Panc1 (cell line): ENCODE measurements around the gene PKNOX2. TPM values are rescaled to one million over a fixed set of nuclear protein-coding genes. Genes with fewer than 3 reads are reported as not detected.

Source experiments
- ATAC-seq: fragments of 200-7000 bp; cut with Tn5 transposase; 2 replicates; pipeline ENCODE4 v1.9.1; 2020; ENCODE audit warnings: mild to moderate bottlenecking, moderate library complexity
- BruUV-seq: library from RNA; stranded (reverse); fragments of 400-500 nt; replicated peaks from 2 replicates; lab custom pipeline; 2021; lab: Mats Ljungman, UMichigan
- CTCF ChIA-PET: fragments of 300-600 bp; sonication (Branson Sonifier 250); formaldehyde crosslinking; loops from one replicate; lab custom pipeline; 2022; ENCODE audit warnings: antibody characterized with exemption; lab: Charles Lee
- POLR2A ChIA-PET: fragments of 300-600 bp; sonication (Branson Sonifier 250); formaldehyde crosslinking; loops from one replicate; lab custom pipeline; 2022; ENCODE audit warnings: antibody characterized with exemption; lab: Charles Lee
- DNase-seq: peaks from one replicate; pipeline ENCODE4 v3.0.0-alpha.2; 2010; ENCODE audit warnings: low read depth, low spot score
- H3K27ac ChIP-seq: 2 replicates; pipeline ENCODE4 v1.5.1; 2011; ENCODE audit warnings: mild to moderate bottlenecking, low read length, inconsistent platforms
- H3K27me3 ChIP-seq: fragments of 200-500 bp; sonication (Bioruptor generic); 2 replicates; pipeline ENCODE4 v1.6.0; 2014; ENCODE audit warnings: low read length, inconsistent platforms; ENCODE audit not compliant: control insufficient read depth, insufficient read depth
- H3K36me3 ChIP-seq: fragments of 200-500 bp; sonication (Bioruptor generic); 2 replicates; pipeline ENCODE4 v1.5.1; 2014; ENCODE audit warnings: inconsistent platforms, mild to moderate bottlenecking, low read length, moderate library complexity; ENCODE audit not compliant: control insufficient read depth, insufficient read depth
- H3K4me1 ChIP-seq: 2 replicates; pipeline ENCODE4 v1.5.1; 2011; ENCODE audit warnings: inconsistent platforms, mild to moderate bottlenecking, low read length, moderate library complexity; ENCODE audit not compliant: control insufficient read depth, insufficient read depth
- H3K4me3 ChIP-seq, 2 experiments: 2 replicates each; pipeline ENCODE4 v1.5.1; 2011 to 2012; ENCODE audit warnings: low read depth in 2 of 2, low read length in 2 of 2, mild to moderate bottlenecking in 2 of 2, inconsistent platforms in 1 of 2, moderate library complexity in 1 of 2
- H3K9me3 ChIP-seq: fragments of 200-500 bp; sonication (Bioruptor generic); 2 replicates; pipeline ENCODE4 v1.5.1; 2014; ENCODE audit warnings: low read depth, mild to moderate bottlenecking, inconsistent platforms, low read length, moderate library complexity; ENCODE audit not compliant: control insufficient read depth, insufficient read depth
- CTCF ChIP-seq: fragments of 450-650 bp; IDR thresholded peaks from 2 replicates; pipeline ENCODE4 v1.5.1; 2017; ENCODE audit warnings: mild to moderate bottlenecking
- POLR2AphosphoS5 ChIP-seq: IDR thresholded peaks from 2 replicates; pipeline ENCODE4 v1.6.1; 2012; ENCODE audit warnings: mild to moderate bottlenecking, low read depth, low read length, moderate library complexity
- REST ChIP-seq, 2 experiments: IDR thresholded peaks; 2 replicates each; pipeline ENCODE4 v1.6.1; 2011 to 2012; ENCODE audit warnings: low read depth in 2 of 2, control low read depth in 1 of 2, low read length in 1 of 2, mild to moderate bottlenecking in 1 of 2, moderate library complexity in 1 of 2; ENCODE audit not compliant: insufficient read depth in 1 of 2
- SIN3A ChIP-seq: IDR thresholded peaks from 2 replicates; pipeline ENCODE4 v1.6.1; 2012; ENCODE audit warnings: low read depth, mild to moderate bottlenecking, low read length, moderate library complexity, borderline replicate concordance; ENCODE audit not compliant: insufficient read depth
- TCF7L2 ChIP-seq: IDR thresholded peaks from 2 replicates; pipeline ENCODE4 v1.6.1; 2011; ENCODE audit warnings: mild to moderate bottlenecking, low read depth, low read length, inconsistent platforms
- in situ Hi-C: cut with HindIII; loops from 2 replicates; pipeline ENCODE4 v1.10.0; 2016; ENCODE audit warnings: low sequenced_read_pairs, low pct_unique_long_range_greater_than_20kb
- intact Hi-C: fragments of 100-400 bp; cut with micrococcal nuclease; formaldehyde crosslinking; loops from one replicate; pipeline ENCODE4 v1.10.0; 2022; ENCODE audit not compliant: unreplicated experiment
- total RNA-seq: library from RNA; stranded (reverse); gene quantifications from one replicate; pipeline ENCODE4 v1.2.1, GENCODE V29; 2021; ENCODE audit not compliant: unreplicated experiment

Gene PKNOX2
- total RNA-seq, 1 experiment from 2014 or later = not detected

DNA sequence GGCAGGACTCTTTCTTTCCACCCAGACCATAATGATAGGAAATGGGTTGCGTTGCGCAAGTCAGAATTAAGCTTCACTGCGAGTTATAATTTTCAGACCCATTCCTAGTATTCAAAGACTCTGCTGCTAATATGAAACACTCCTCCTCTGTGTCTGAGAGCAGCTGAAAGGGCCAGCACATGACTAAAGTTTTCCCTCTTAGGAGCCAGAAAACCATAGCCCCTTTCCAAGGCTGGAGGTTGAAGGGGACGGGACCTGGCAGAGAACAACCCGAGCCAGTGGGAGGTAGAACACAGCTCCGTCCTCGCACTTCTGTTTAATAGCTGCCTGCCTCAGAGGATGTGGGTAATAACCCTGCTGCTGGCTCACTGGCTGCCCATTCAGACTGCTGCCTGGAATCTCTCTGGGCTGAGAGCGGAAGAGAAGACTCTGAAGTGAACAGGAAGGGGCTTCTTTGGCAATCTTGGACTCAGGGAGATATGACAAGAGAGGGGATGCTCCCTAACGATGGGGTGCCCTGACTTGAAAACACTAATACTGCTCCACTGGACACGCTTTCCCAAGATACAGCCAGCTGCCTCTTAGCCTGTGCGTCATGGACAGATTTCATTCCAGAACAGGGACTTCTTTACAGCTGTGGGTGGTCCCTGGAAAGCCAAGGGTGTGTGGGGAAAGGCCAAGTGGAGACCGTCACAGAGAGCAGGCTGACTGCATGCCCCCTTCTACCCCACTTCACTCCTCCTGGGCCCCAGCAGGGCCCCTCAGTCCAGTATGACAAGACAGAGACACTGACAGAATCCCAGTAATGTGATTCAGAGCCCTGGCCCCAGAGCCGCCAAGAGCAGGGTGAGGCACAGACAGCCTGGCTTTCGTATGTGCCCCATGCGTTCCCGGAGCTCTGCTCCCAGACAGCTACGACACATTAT lies 174.6 kb downstream of the PKNOX2 start:
- POLR2A ChIA-PET = no interaction called here
- CTCF ChIA-PET = no interaction called here
- no peak for DNase-seq
- H3K4me1 ChIP-seq = no peaks in the 10 kb centered on the region
- intact Hi-C loops (no loop called here), in situ Hi-C loops (no loop called here)
- H3K4me3 ChIP-seq = no peak overlapping the region
- TF ChIP-seq CTCF (no peak), TCF7L2 (no peak), SIN3A (no peak), POLR2AphosphoS5 (no peak), REST (IDR thresholded peaks at IDR 0.05; ENCODE audit: insufficient read depth in 1 of 2, low read depth in 2 of 2, low read length in 1 of 2) (no peak)
- no TSS peak for BruUV-seq
- ATAC-seq = no peak
- no peaks in the 10 kb centered on the region for H3K36me3 ChIP-seq
- H3K9me3 ChIP-seq = no peaks in the 10 kb centered on the region
- no peak overlapping the region for H3K27ac ChIP-seq
- H3K27me3 ChIP-seq = peaks cover 10% of the 10 kb centered on the region; the same call in 1 of the 2 replicates

DNA sequence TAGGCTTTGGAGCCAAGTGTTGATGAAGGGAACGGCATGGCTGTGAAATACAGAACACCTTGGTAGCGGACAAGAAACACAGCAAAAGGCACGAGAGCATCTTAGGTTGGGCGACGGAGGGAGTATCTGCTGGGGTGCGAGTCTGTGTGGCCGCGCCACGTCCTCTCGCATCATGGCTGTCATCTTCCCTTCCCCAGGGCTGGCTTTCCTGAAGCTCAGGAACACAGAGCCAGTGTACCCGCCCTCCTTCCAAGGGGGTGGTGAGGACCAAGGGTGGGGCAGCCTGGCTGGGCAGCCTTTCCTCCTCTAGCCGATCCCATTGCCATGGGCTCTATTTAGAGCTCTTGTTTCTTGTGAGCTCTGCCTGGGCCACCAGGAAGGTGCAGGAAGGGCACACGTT lies 177.1 kb downstream of the PKNOX2 start:
- POLR2A ChIA-PET = interaction anchor here (0.7 kb wide), 1 partner anchor 334 kb away, joined by 3 read pairs; no protein-coding TSS in a partner anchor
- CTCF ChIA-PET = no interaction called here
- BruUV-seq = no TSS peak
- no peak for DNase-seq
- H3K27me3 ChIP-seq = peaks cover 12% of the 10 kb centered on the region; the same call in 1 of the 2 replicates
- no peak overlapping the region for H3K27ac ChIP-seq
- H3K4me3 ChIP-seq = no peak overlapping the region
- intact Hi-C loops (no loop called here), in situ Hi-C loops (no loop called here)
- TF ChIP-seq CTCF (no peak), REST (IDR thresholded peaks at IDR 0.05; ENCODE audit: insufficient read depth in 1 of 2, low read depth in 2 of 2, low read length in 1 of 2) (no peak), TCF7L2 (no peak), POLR2AphosphoS5 (no peak), SIN3A (no peak)
- H3K36me3 ChIP-seq = no peaks in the 10 kb centered on the region
- no peak for ATAC-seq
- no peaks in the 10 kb centered on the region for H3K9me3 ChIP-seq
- no peaks in the 10 kb centered on the region for H3K4me1 ChIP-seq
